Activated CD4-positive, alpha-beta T cell treated with anti-CD3 and anti-CD28 coated beads, Interleukin-2, amount 50 U/mL, for 24 hours (primary cell): ENCODE data around the gene FGF14.

Experiments used
- DNase-seq, 2 donors: peaks; one replicate each; pipeline ENCODE4 v3.0.0-alpha.2; 2020; ENCODE audit warnings: low read depth in 1 of 2, low spot score in 1 of 2

FGF14 gene

DNA sequence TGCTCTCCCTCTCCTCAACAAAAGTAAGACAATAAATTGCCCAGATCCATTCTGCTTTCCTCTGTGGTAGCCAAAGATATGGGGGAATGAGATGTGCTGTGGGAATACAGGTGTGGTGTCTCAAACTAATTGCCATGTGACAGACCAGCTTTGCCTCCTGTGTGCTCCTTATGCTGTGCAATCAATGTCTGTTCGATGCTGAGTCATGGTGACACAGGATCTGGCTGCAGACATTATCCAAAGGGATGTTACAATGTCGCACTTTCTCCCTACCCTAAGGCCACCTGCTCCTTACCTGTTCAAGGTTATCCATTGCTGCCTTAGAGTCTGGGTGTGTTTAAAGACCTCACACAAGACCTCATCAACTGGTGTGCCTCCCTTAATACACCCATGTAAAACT lies 32.5 kb downstream of the FGF14 start:
- DNase-seq, result no peak

DNA sequence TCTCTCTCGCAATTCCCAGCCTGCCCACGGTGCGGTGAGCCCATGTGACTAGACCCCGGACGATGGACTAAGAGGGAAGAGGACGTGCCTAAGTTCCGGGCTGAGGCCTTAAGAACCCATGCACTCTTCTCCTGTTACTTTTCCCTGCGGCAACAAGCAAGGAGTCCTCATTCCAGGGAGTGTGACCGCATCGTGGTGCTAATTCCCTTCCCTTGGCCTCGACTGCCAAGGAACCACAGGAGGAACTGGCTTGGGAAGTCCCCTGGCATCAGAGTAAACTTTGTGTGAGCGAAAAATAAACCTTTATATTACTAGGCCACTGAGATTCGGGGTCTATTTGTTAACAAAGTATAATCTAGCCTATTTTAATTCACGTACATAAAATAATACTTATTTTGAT lies 34.0 kb downstream of the FGF14 start:
- no peak for DNase-seq

DNA sequence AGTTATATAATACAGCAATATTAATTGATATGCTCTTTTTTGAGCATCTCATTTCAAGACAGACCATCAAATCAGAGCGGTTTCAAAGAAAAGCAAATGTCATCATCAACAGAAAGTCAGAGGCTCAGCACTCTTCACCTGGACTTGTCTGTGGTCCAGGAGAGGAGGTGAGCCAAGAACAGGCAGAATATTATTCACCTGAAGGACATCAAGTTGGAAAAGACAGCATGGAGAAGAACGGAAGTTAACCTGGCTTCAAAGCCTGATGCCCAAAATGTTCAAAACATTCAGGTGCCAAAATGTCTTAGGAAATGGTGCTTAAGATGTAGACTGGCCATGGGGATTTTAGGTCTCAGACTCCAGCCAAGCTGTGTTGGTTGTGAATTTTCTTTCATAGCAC lies 40.7 kb downstream of the FGF14 start:
- no peak for DNase-seq

DNA sequence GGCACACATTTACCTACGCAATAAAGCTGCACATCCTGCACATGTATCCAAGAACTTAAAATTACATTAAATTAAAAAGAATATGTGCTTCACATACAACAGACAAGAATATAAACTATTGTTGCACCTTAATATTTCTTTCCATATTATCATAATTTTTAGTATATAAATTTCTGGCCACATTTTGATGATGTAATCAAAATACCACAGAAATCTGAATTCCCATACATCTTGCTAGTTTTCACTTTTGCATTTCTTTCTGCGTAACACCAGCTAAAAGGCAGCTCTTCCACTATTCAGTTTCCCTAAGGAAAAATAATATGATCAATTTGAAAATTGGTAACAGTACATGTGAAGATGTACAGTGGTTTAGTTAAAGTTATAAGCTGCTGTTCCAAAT lies 42.6 kb downstream of the FGF14 start:
- no peak for DNase-seq

DNA sequence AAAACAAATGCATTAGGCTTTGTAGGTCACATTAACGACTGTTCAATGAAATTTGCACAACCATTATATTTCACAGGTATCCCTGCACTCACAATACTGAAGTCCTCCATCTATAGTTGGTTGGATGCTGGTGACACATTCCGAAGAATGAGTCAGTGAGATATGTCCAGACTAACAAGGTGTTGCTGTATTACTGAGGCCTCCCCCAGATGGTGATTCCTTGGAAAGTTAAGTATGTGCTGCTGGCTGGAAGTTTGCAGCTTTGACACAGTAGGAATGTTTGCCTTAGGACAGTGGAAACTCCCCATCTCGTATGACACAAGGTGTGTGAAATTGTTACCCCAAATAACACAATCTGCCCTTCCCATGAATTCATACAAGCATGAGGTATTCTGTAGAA lies 46.6 kb downstream of the FGF14 start:
- no peak for DNase-seq

DNA sequence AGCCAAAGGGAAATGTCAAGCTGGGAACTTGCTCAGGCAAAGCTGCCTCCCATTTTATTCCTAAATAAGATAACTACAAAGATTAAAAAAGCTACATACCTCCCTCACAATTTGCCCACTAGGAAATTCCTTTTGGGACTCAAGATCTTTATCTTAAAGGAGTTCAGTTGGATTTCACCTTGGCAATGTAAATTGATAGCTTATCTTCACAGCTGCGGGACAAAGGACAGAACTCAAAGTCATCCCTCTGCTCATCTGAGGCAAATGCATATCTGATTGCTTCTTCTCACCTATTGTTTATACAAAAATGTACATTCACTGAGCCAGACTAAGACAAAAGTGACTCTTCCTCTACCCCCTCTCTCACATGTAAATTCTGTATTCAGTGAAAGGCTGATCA lies 47.8 kb downstream of the FGF14 start:
- no peak for DNase-seq

DNA sequence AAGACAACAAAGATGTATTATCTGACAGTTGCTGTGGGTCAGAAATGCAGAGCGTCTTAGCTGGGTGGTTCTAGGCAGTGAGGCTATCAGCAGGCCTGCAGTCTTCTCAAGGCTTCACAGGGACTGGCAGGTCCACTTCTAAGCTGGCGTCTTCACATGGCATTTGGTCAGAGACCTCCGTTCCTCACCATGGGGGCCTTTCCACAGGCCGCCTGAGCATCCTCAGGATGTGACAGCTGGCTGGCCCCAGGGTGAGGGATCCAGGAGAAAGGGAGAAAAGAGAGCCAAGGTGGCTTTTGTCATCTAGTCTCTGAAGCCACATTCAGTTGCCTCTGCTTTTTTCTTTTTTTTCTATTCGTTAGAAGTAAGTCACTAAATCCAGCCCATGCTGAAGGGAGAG lies 50.3 kb downstream of the FGF14 start:
- no peak for DNase-seq

DNA sequence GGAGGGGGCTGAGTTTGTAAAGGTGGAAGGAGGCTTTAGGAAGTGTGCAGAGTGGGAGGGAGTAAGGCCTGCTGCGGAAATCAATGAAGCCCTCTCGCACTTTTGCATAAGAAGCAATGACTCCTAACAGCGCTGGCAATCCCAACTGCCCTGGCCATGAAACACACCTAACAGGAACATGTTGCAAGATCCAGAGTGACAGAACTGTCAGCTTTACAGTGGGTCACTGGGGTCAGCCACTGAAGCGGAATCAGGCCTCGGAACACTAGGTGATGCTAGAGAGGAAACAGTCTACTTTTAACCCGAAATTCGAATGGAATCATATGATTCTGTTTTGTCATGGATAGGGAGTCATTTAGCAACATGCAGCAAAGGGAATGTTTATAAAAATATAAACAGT lies 54.4 kb downstream of the FGF14 start:
- DNase-seq, result no peak

DNA sequence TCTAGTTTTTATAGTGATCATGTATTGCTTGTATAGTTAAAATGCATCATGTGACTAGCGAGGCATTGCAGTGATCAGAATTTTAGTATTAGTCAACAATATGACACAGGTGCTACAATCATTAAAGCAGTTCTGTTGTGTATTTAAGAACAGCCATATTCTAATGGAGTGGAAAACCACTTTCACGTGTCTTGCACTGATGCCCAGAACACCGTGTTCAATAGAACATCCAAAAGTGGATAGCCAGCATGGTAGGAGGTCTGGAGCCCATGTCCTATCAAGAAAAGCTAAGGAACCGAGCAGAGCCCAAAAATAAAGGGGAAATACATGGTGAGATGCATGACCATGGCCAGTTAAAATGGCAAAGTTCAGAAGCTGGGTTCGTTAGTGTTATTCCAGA lies 55.1 kb downstream of the FGF14 start:
- no peak for DNase-seq

DNA sequence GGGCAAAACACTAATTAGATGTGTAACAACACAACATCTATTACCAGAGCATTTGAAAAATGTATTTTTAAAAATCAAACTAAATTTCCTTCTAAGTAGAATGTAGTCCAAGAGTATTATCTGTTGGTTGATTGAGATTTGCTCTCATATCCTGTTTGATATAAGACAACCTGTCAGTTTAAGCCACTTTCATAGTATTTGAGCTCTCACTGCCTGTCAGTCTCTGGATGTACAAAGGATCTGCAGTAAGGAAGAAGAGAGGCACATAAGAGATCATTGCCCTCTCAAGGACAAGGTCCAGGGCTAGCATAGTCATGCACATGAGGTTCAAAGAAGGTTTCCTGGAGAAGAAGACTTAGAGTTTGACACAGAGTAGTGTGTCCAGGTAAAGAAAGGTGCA lies 57.4 kb downstream of the FGF14 start:
- DNase-seq, result no peak

DNA sequence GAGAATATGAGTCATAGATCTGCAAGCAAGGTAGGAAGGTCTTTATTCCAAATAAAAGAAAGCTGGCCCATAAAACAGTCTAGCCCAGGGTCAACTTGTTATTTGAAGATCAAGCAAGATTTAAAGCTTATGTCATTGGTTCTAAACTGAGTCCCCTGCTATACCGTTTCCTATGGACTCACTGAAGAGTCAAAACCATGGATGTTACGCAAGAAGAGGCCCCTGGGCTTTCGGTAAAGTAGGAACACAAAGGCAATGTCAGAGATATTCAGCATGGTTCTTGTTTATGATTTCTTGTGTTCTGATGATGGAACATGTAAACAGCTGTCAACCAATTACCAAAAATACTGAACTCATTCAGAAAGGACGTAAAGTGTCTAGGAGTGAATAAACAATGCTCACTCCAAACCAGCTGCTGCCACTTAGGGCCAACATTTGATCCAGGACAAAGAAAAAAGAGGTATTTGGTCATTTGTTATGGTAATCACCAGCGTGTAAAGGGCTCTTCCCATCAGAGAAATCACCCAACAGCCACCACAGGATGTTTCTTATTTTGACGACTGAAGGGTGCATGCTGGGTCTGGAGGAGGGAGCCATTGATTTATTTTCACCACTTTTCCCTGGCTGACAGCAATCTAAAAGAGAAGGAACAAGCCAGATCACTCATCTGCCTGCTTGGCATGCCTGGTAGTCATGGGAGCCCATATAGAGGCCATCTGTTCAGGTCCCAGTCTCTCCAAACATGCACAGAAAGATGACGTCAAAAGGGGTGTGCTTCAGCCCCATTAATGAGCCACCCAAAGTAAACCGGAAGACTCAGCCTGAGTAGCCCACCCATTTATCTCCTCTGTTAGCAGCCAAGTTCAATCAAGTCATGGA lies 68.3 kb downstream of the FGF14 start:
- no peak for DNase-seq

DNA sequence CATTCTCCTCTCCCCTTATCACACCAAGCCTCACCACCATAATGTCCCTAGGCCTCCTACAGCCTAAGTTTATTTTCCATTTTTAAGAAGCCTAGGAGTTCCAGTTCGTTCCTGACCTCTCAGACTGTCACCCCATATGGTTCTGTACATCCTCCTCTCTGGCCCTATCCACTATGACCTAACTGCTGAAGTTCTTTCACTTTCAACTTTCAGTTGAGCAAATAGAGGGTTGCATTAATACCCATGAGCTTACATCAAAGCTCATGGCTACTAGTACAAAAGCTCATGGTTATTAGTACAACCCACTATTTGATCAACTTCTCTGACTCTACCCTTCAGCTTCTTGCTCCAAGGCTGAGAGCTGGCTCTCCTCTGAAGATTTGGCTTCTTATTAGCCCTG lies 72.9 kb downstream of the FGF14 start:
- no peak for DNase-seq

DNA sequence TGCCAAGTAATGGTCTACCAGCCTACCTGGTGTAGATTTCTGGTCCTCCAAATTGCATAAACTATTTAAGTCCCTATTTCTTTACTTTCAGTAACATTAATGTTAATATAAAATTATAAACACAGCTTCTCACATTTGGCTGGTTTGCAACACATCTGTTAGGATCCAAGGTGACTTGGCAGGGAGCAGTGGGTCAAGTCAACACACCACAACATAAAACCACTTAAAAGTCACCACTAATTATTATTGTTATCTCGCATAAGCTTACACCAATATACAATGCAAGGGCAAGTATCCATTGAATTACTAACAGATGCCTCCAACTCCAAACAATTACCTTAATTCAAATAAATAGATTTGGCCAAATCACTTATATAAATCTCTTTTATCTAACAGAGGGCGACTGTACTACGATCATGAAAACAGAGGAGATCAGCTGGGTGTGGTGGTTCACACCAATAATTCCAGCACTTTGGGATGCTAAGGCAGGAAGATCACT lies 74.7 kb downstream of the FGF14 start:
- no peak for DNase-seq

DNA sequence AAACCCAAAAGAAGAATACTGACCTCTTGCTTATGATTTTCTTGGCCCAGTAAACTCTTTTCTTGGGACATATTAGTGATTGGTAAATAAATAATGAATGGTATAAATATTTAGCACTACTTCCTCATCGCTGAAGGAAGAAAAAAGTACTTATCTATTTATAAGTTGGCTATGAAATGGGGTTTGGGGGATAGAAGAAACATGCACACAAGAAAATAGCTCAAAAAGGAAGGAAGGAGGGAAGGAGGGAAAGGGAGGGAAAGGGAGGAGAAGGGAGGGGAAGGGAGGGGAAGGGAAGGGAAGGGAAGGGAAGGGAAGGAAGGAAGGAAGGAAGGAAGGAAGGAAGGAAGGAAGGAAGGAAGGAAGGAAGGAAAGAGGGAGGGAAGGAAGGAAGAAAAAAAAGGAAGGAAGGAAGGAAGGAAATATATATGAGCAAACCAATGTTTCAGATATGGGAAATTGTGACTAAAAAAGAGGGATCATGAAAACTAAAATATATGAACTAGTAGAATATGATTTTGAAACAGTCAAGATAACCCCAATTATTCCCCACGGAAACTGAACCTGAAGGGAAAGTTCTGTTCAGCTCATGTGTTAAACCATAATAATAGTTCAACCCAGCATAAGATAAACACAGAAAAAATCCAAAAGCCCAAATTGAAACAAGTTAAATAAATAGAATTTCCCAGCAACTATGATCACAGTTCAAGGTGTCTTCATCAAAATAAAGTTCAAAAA lies 75.3 kb downstream of the FGF14 start:
- DNase-seq, result no peak

DNA sequence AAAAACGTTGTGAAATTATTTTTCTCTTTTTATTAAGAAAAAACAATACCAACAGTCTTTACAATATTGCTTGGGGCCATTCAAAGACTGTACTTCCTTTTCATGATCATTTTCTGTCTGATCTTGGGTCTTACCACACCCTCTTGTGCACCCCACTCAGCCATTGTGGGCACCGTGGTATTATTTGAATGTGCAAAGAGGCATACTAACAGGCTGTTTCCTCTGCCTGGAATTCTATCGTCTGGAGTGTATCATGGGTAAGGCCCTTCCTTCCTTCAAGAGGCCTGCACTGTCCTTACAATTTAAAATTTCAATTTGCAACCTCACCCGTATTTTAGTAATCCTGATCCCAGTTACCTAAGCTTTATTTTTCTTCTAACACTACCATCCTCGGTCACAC lies 76.5 kb downstream of the FGF14 start:
- no peak for DNase-seq

DNA sequence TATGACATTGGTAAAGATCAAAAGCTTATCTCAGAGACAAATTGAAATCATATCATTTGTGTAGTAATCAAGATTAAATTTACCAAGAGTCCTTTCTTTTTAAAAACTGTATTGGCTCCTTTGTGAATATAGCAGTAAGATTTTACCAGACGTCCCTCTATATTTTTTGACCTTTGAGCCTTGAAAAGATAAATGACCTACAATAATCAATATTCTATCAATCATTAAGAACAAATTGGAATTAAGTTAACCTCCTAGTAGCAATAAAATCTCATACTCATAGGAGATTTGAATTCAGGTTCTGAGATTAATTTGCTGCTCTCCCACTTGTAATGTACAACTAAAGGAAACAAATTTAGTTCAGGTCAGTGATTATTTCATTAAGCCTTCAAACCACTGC lies 78.3 kb downstream of the FGF14 start:
- DNase-seq, result no peak

DNA sequence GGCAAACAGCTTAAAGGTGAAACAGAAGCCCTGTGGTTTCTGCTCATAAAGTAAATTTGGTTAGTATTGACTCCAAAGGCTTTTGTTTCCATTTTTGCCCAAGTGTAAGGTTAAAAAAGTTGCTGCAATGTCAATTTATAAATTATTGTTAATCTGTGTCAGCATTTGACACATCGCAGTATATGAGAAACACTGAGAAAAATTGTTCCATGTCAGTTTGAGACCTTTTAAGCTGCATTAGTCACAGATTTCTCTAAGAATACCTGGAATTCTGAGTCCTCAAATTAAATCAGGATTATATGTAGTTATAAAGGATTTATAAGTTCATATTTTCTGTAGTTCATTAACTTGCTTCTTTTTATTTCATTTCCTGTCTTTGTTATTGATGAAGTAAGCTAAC lies 78.8 kb downstream of the FGF14 start:
- DNase-seq, result no peak

DNA sequence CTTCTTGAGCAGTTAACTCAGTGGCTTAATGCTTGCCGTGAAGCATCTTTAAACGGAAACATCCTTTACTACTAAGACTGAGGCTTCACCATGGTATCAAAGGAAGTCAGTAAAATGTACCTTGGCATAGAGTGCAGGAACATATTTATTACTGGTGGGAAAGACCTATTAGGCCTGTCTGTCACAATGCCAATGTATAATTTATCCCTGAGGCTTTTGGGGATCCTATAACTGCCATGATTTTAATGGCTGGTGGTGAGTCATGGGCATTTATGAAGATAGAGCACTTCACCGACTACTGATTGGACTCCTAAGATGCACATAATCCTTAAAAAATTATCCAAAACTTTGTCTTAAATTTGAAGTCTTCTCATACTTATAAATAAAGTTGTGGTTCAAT lies 79.6 kb downstream of the FGF14 start:
- no peak for DNase-seq

DNA sequence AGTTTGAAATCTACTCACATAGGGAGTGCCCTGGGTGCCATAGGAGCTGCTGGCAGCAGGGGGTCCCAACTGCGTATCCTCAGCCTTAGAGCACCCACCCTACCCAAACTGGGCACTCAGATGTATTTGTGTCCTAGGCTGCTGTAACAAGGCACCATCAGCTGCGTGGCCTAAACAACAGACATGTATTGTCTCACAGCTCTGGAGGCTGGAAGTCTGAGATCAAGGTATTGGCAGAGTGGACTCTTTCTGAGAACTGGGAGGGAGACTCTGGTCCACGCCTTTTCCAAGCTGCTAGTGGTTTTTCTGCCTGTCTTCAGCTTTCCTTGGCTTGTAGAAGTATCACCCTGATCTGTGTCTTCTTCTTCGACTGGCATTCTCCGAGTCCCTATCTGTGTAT lies 83.6 kb downstream of the FGF14 start:
- no peak for DNase-seq

DNA sequence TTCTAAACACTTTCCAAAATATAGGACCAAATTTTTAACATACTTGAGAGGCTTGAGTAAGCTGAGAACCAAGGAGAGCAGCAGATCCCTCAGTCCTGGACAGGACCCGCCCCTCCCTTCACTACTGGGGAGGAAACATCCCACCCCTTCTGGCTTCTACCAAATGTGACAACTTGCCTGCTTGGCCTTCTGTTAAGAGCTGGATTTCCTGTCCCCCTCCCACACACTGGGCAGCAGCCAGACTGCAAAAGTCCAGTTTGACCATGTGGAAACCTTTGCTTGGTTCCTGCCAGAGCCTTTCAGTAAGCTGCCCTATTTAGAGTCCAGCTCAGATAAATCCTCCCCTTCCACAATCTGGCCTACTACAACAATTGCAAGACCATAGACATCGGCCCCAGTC lies 84.3 kb downstream of the FGF14 start:
- no peak for DNase-seq

DNA sequence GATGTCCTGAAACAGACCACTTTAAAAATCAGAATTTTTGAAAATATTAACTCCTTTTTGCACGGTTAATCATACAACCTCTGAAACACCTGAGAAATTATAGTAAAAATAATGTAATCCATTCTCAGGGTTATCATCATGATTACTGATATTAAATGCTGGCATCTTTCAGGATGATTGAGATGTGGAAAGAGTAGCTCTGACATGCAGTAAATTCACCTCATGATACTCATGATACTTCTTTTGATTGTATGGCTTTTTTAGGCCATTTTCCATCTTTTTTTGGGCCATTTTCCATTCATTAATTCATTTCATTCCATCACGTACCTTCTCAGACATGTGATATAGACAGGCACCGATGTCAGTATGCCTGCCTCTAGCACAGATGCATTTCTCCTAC lies 85.1 kb downstream of the FGF14 start:
- DNase-seq, result no peak

DNA sequence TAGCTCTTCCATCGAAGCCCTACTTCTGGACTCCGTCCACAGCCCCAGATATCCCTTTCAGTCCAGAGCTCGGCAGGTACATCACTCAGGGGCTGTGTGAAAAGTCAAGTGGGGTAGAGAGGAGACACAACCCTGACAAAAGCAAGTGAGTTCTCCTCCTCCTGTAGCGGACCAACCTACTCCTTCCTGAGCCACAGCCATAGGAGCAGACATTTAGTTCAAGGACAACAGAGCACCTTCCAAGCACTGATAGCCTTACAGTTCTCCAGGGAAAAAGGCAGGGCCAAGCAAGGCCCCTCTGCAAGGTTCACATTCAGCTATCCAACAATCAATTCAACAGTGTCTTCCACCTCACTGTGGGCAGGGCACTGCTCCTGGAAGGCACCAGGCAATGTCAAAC lies 89.0 kb downstream of the FGF14 start:
- no peak for DNase-seq

DNA sequence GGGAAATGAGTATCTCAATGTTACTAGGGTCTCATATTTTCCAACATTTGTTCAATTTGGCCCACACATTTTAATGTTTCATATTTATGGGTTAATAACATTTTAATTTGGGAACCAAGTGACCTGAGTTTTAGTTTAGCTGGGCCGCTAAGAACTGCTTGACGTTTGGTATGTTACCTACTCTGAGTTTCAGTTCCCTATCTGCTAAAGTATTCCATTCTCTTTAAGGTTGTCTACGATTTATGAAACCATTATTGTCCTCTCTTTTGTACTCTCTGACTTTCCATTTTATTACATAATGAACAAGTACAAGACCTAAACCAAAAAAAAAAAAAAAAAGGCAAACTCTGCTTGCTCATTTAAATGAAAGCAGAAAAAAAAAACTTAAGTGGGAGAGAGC lies 89.9 kb downstream of the FGF14 start:
- no peak for DNase-seq
